IMR-90 (cell line): Measurements from ENCODE around the gene RCL1. TPM values are rescaled to one million over a fixed set of nuclear protein-coding genes. Genes with fewer than 3 reads are reported as not detected.

Source experiments
- ATAC-seq: fragments of 200-7000 bp; cut with Tn5 transposase; 2 replicates; pipeline ENCODE4 v1.9.1; 2020; ENCODE audit warnings: low read depth, mild to moderate bottlenecking, moderate library complexity
- BruUV-seq: library from RNA; stranded (reverse); fragments of 400-500 nt; replicated peaks from 2 replicates; lab custom pipeline; 2021; lab: Mats Ljungman, UMichigan
- CTCF ChIA-PET: fragments of 300-600 bp; formaldehyde crosslinking; extraction: SDS; loops from one replicate; lab custom pipeline; 2021; ENCODE audit warnings: antibody characterized with exemption; lab: Yijun Ruan, JAX
- POLR2A ChIA-PET: fragments of 300-600 bp; sonication (Branson Sonifier 250); formaldehyde crosslinking; loops from one replicate; lab custom pipeline; 2022; ENCODE audit warnings: antibody characterized with exemption; ENCODE audit not compliant: unreplicated experiment; lab: Charles Lee
- DNase-seq: peaks from one replicate; pipeline ENCODE4 v3.0.0; 2013
- H2AFZ ChIP-seq: replicated peaks from 2 replicates; pipeline ENCODE3; 2013; ENCODE audit warnings: low read length, mild to moderate bottlenecking; ENCODE audit not compliant: poor library complexity
- H2AK5ac ChIP-seq: 2 replicates; pipeline ENCODE4 v1.6.1; 2013; ENCODE audit warnings: low read depth, low read length, inconsistent platforms
- H2AK9ac ChIP-seq: replicated peaks from 2 replicates; pipeline ENCODE3; 2013; ENCODE audit warnings: mild to moderate bottlenecking, low read depth, low read length, moderate library complexity; ENCODE audit not compliant: poor library complexity
- H2BK120ac ChIP-seq: 2 replicates; pipeline ENCODE4 v1.6.1; 2013; ENCODE audit warnings: low read depth, low read length, inconsistent platforms
- H2BK15ac ChIP-seq: 3 replicates; pipeline ENCODE4 v1.6.1; 2013; ENCODE audit warnings: low read depth, low read length, inconsistent platforms
- H2BK20ac ChIP-seq: 2 replicates; pipeline ENCODE4 v1.6.1; 2013; ENCODE audit warnings: low read depth, mild to moderate bottlenecking, inconsistent platforms, low read length, moderate library complexity
- H2BK5ac ChIP-seq: 2 replicates; pipeline ENCODE4 v1.6.1; 2013; ENCODE audit warnings: mild to moderate bottlenecking, low read depth, low read length, inconsistent platforms; ENCODE audit not compliant: poor library complexity, severe bottlenecking
- H3K14ac ChIP-seq: replicated peaks from 2 replicates; pipeline ENCODE4 v1.6.1; 2013; ENCODE audit warnings: low read depth, low read length, inconsistent platforms
- H3K18ac ChIP-seq: 2 replicates; pipeline ENCODE4 v1.6.1; 2013; ENCODE audit warnings: low read depth, low read length, control low read depth
- H3K23ac ChIP-seq: 2 replicates; pipeline ENCODE4 v1.6.1; 2013; ENCODE audit warnings: low read depth, low read length, inconsistent platforms
- H3K27ac ChIP-seq: 2 replicates; pipeline ENCODE4 v1.5.1; 2013; ENCODE audit warnings: mild to moderate bottlenecking, control low read depth, low read length; ENCODE audit not compliant: insufficient read depth
- H3K27me3 ChIP-seq: 2 replicates; pipeline ENCODE4 v1.6.1; 2013; ENCODE audit warnings: low read length; ENCODE audit not compliant: control insufficient read depth, insufficient read depth
- H3K36me3 ChIP-seq: 2 replicates; pipeline ENCODE4 v1.6.1; 2013; ENCODE audit warnings: low read length, mixed read lengths; ENCODE audit not compliant: control insufficient read depth, insufficient read depth
- H3K4ac ChIP-seq: 2 replicates; pipeline ENCODE4 v1.6.1; 2013; ENCODE audit warnings: low read depth, low read length, inconsistent platforms
- H3K4me1 ChIP-seq: 2 replicates; pipeline ENCODE4 v1.6.1; 2013; ENCODE audit warnings: low read length, mixed read lengths; ENCODE audit not compliant: control insufficient read depth, insufficient read depth
- H3K4me2 ChIP-seq: 2 replicates; pipeline ENCODE4 v1.6.1; 2013; ENCODE audit warnings: low read depth, mild to moderate bottlenecking, control low read depth, low read length, moderate library complexity
- H3K4me3 ChIP-seq: 2 replicates; pipeline ENCODE4 v1.5.1; 2013; ENCODE audit warnings: low read depth, mild to moderate bottlenecking, control low read depth, low read length, moderate library complexity; ENCODE audit not compliant: insufficient read depth
- H3K56ac ChIP-seq: 2 replicates; pipeline ENCODE4 v1.6.1; 2013; ENCODE audit warnings: low read length, inconsistent platforms; ENCODE audit not compliant: insufficient read depth; ENCODE audit errors: extremely low read depth
- H3K79me1 ChIP-seq, 2 experiments: 2 replicates each; pipeline ENCODE4 v1.6.1; 2013; ENCODE audit warnings: low read length in 2 of 2, inconsistent platforms in 1 of 2, low read depth in 1 of 2
- H3K9ac ChIP-seq: 2 replicates; pipeline ENCODE4 v1.6.1; 2013; ENCODE audit warnings: low read depth, low read length, control low read depth
- H3K9me1 ChIP-seq: 2 replicates; pipeline ENCODE4 v1.6.1; 2013; ENCODE audit warnings: low read length, inconsistent platforms; ENCODE audit not compliant: insufficient read depth
- H3K9me3 ChIP-seq: 2 replicates; pipeline ENCODE4 v1.6.1; 2013; ENCODE audit warnings: low read length; ENCODE audit not compliant: control insufficient read depth, insufficient read depth
- H4K20me1 ChIP-seq: 2 replicates; pipeline ENCODE4 v1.6.1; 2013; ENCODE audit warnings: low read length, inconsistent platforms; ENCODE audit not compliant: insufficient read depth
- H4K5ac ChIP-seq: 2 replicates; pipeline ENCODE4 v1.6.1; 2013; ENCODE audit warnings: mild to moderate bottlenecking, low read depth, low read length, control low read depth
- H4K8ac ChIP-seq, 2 experiments: 2 replicates each; pipeline ENCODE4 v1.6.1; 2013; ENCODE audit warnings: low read depth in 2 of 2, low read length in 2 of 2, control low read depth in 1 of 2, inconsistent platforms in 1 of 2
- H4K91ac ChIP-seq: 2 replicates; pipeline ENCODE4 v1.6.1; 2013; ENCODE audit warnings: low read depth, low read length, inconsistent platforms; ENCODE audit not compliant: insufficient read depth
- CEBPB ChIP-seq: IDR thresholded peaks from 2 replicates; pipeline ENCODE4 v1.6.1; 2012; ENCODE audit warnings: low read depth, low read length, improper control_type of control experiment
- MAFK ChIP-seq: IDR thresholded peaks from 2 replicates; pipeline ENCODE4 v1.6.1; 2012; ENCODE audit warnings: low read depth, low read length, improper control_type of control experiment
- NFE2L2 ChIP-seq: fragments of 150-350 bp; IDR thresholded peaks from 2 replicates; pipeline ENCODE4 v1.6.1; 2016; ENCODE audit warnings: low read depth, mild to moderate bottlenecking, low read length
- RAD21 ChIP-seq: IDR thresholded peaks from 2 replicates; pipeline ENCODE4 v1.6.1; 2012; ENCODE audit warnings: low read length, improper control_type of control experiment
- WGBS, 2 experiments: methylation state at CpG; one replicate each; pipeline versions ENCODE4 v1.1.5 to v1.1.7; 2013; ENCODE audit warnings: missing lambda C conversion rate in 2 of 2; ENCODE audit not compliant: insufficient read length in 1 of 2; ENCODE audit errors: extremely low coverage in 2 of 2; 5-methylcytosine and 5-hydroxymethylcytosine counted together
- dilution Hi-C: fragments of 300-500 bp; cut with HindIII; formaldehyde crosslinking; loops from one replicate; pipeline ENCODE4 v1.14.3; 2018; ENCODE audit warnings: low sequenced_read_pairs; ENCODE audit not compliant: unreplicated experiment
- in situ Hi-C: fragments of 300-500 bp; cut with MboI; formaldehyde crosslinking; loops from 3 replicates; pipeline ENCODE4 v1.14.3; 2019; ENCODE audit warnings: low sequenced_read_pairs, inconsistent platforms, mixed read lengths
- intact Hi-C: fragments of 100-400 bp; cut with micrococcal nuclease; formaldehyde crosslinking; loops from 2 replicates; pipeline ENCODE4 v1.10.0; 2022
- polyA plus RNA-seq, 3 experiments: library from polyadenylated mRNA; depleted of rRNA; stranded (reverse); fragments of >200 nt; gene quantifications; 2 replicates each; pipeline ENCODE4 v1.2.3, GENCODE V29; 2012; ENCODE audit warnings: low replicate concordance in 1 of 3
- total RNA-seq: library from RNA; depleted of rRNA; stranded (reverse); fragments of >200 nt; gene quantifications from 2 replicates; pipeline ENCODE4 v1.2.3, GENCODE V29; 2012

Gene RCL1
- total and polyA plus RNA-seq, 2 of the 4 experiments (the other 2 are of a cell fraction): 12.3 to 13.8 TPM

GRCh38 chr9:4864698-4865097 is 72.0 kb downstream of the RCL1 start:
- no peak overlapping the region for H3K23ac ChIP-seq
- no peak for TF ChIP-seq MAFK
- no peak for TF ChIP-seq CEBPB
- no peak for TF ChIP-seq RAD21
- TF ChIP-seq NFE2L2: no peak
- H3K4ac ChIP-seq: no peak overlapping the region
- no peak overlapping the region for H3K4me2 ChIP-seq
- H3K14ac ChIP-seq: no peak overlapping the region
- no peaks in the 10 kb centered on the region; the same call in 1 of the 2 replicates for H3K4me1 ChIP-seq
- no peak overlapping the region for H3K56ac ChIP-seq
- H2AK9ac ChIP-seq: no peak overlapping the region
- H2AK5ac ChIP-seq: no peak overlapping the region
- no peaks in the 10 kb centered on the region for H4K20me1 ChIP-seq
- no peak for ATAC-seq
- in situ Hi-C loops: no loop called here
- 89% methylated on average over 3 of the region's 6 CpGs; no CpG with 5 or more reads in 1 of the 2 experiments for WGBS, 2 experiments
- no peak overlapping the region for H2BK120ac ChIP-seq
- H3K79me1 ChIP-seq: peaks cover 0 to 3% of the 10 kb centered on the region in 2 experiments; a peak in 1 of 4 replicates
- 0 out of 2 replicates have a peak, but pooled peaks cover 2% of the 10 kb centered on the region for H3K36me3 ChIP-seq
- ChIA-PET POLR2A (no interaction called here), CTCF (interaction anchor here (0.6 kb wide), 1 partner anchor 568 kb away, joined by 4 read pairs; no protein-coding TSS in a partner anchor)
- no peak overlapping the region for H3K4me3 ChIP-seq
- no peak overlapping the region for H3K18ac ChIP-seq
- no TSS peak for BruUV-seq
- H3K27me3 ChIP-seq: no peaks in the 10 kb centered on the region
- H4K91ac ChIP-seq: no peak overlapping the region
- no peak overlapping the region for H4K5ac ChIP-seq
- H3K9me1 ChIP-seq: peaks cover 7% of the 10 kb centered on the region; the same call in 1 of the 2 replicates
- dilution Hi-C loops: no loop called here
- no peak overlapping the region for H2BK20ac ChIP-seq
- no peak overlapping the region for H3K27ac ChIP-seq
- H2BK15ac ChIP-seq: no peak overlapping the region
- no peak for DNase-seq
- no peak overlapping the region for H3K9ac ChIP-seq
- H3K9me3 ChIP-seq: no peaks in the 10 kb centered on the region
- no peak overlapping the region for H2AFZ ChIP-seq
- intact Hi-C loops: loop anchor here (5.0 kb wide), 1 partner anchor 72 kb away; the partner anchor contains the start of gene RCL1
- no peak overlapping the region for H2BK5ac ChIP-seq
- H4K8ac ChIP-seq: no peak overlapping the region
